GM23338 (cell line): Measurements from ENCODE around the gene CACNA2D2. TPM values are rescaled to one million over a fixed set of nuclear protein-coding genes. Genes with fewer than 3 reads are reported as not detected.

Experiments
- ATAC-seq: fragments of 200-7000 bp; cut with Tn5 transposase; 3 replicates; pipeline ENCODE4 v1.9.1; 2020
- DNase-seq: peaks from one replicate; pipeline ENCODE4 v3.0.0-alpha.2; 2015; ENCODE audit warnings: low spot score
- H2AFZ ChIP-seq: fragments of 200-600 bp; sonication (generic); 2 replicates; pipeline ENCODE4 v1.8.0; 2016; ENCODE audit warnings: antibody characterized with exemption, mild to moderate bottlenecking, moderate library complexity
- H3F3A ChIP-seq: fragments of 200-600 bp; sonication (generic); replicated peaks from 2 replicates; pipeline ENCODE4 v1.8.0; 2017; ENCODE audit warnings: antibody characterized with exemption, mixed run types, low read depth
- H3K27ac ChIP-seq: fragments of 200-600 bp; sonication (generic); 2 replicates; pipeline ENCODE4 v1.6.1; 2016; ENCODE audit warnings: low read depth
- H3K27me3 ChIP-seq: fragments of 200-600 bp; sonication (generic); 2 replicates; pipeline ENCODE4 v1.8.0; 2016; ENCODE audit warnings: mild to moderate bottlenecking, mixed run types, moderate library complexity; ENCODE audit not compliant: insufficient read depth
- H3K36me3 ChIP-seq: fragments of 200-600 bp; sonication (generic); 2 replicates; pipeline ENCODE4 v1.8.0; 2016; ENCODE audit warnings: mild to moderate bottlenecking; ENCODE audit not compliant: insufficient read depth
- H3K4me1 ChIP-seq: fragments of 200-600 bp; sonication (generic); 2 replicates; pipeline ENCODE4 v1.8.0; 2016; ENCODE audit warnings: mild to moderate bottlenecking, moderate library complexity; ENCODE audit not compliant: insufficient read depth
- H3K4me2 ChIP-seq: fragments of 200-600 bp; sonication (generic); 2 replicates; pipeline ENCODE4 v1.7.1; 2017; ENCODE audit warnings: mixed run types
- H3K4me3 ChIP-seq: fragments of 200-600 bp; sonication (generic); 2 replicates; pipeline ENCODE4 v1.6.1; 2016; ENCODE audit warnings: mixed run types
- H3K79me2 ChIP-seq: fragments of 200-600 bp; sonication (generic); replicated peaks from 2 replicates; pipeline ENCODE4 v1.8.0; 2017; ENCODE audit warnings: mild to moderate bottlenecking; ENCODE audit not compliant: insufficient read depth
- H3K9me2 ChIP-seq: fragments of 200-600 bp; sonication (generic); 2 replicates; pipeline ENCODE4 v1.8.0; 2017; ENCODE audit not compliant: insufficient read depth
- H4K20me1 ChIP-seq: fragments of 200-600 bp; sonication (generic); replicated peaks from 2 replicates; pipeline ENCODE4 v1.8.0; 2017; ENCODE audit warnings: mild to moderate bottlenecking; ENCODE audit not compliant: insufficient read depth
- H3K27ac Mint-ChIP-seq: 2 replicates; pipeline ENCODE4 v1.8.0; 2020; ENCODE audit warnings: inconsistent platforms, mild to moderate bottlenecking, moderate library complexity, mixed read lengths
- H3K27me3 Mint-ChIP-seq: 3 replicates; pipeline ENCODE4 v1.8.0; 2022; ENCODE audit warnings: low read depth, mild to moderate bottlenecking, moderate library complexity, mixed read lengths, inconsistent platforms; ENCODE audit not compliant: insufficient read depth, poor library complexity
- H3K36me3 Mint-ChIP-seq: 3 replicates; pipeline ENCODE4 v1.8.0; 2021; ENCODE audit warnings: low read depth, mild to moderate bottlenecking, inconsistent platforms, moderate library complexity, mixed read lengths
- H3K4me1 Mint-ChIP-seq: 3 replicates; pipeline ENCODE4 v1.8.0; 2020; ENCODE audit warnings: mild to moderate bottlenecking, inconsistent platforms, mixed read lengths
- H3K4me3 Mint-ChIP-seq: 3 replicates; pipeline ENCODE4 v1.8.0; 2021; ENCODE audit warnings: moderate library complexity, mild to moderate bottlenecking, inconsistent platforms, mixed read lengths
- H3K9me3 Mint-ChIP-seq: 3 replicates; pipeline ENCODE4 v1.8.0; 2020; ENCODE audit warnings: moderate library complexity, mild to moderate bottlenecking, inconsistent platforms, mixed read lengths
- CREB1 ChIP-seq: fragments of 250-450 bp; sonication (Bioruptor Pico); IDR thresholded peaks from 2 replicates; pipeline ENCODE4 v1.5.0; 2020; ENCODE audit warnings: low read depth, mild to moderate bottlenecking, moderate library complexity
- ETS1 ChIP-seq: IDR thresholded peaks from 2 replicates; pipeline ENCODE4 v1.6.1; 2016; ENCODE audit warnings: antibody characterized with exemption
- EZH2 ChIP-seq: fragments of 200-600 bp; sonication (generic); IDR thresholded peaks from one replicate; pipeline ENCODE4 v1.8.0; 2017; ENCODE audit warnings: antibody characterized with exemption, mild to moderate bottlenecking, low read depth; ENCODE audit not compliant: unreplicated experiment
- EZH2phosphoT487 ChIP-seq: fragments of 200-600 bp; sonication (generic); IDR thresholded peaks from one replicate; pipeline ENCODE4 v1.8.1; 2018; ENCODE audit warnings: antibody characterized with exemption; ENCODE audit not compliant: unreplicated experiment
- JUNB ChIP-seq: IDR thresholded peaks from one replicate; pipeline ENCODE4 v1.6.1; 2016; ENCODE audit warnings: antibody characterized with exemption; ENCODE audit not compliant: unreplicated experiment
- NANOG ChIP-seq: IDR thresholded peaks from 2 replicates; pipeline ENCODE4 v1.6.1; 2016; ENCODE audit warnings: antibody characterized with exemption, borderline replicate concordance
- POLR2AphosphoS5 ChIP-seq: IDR thresholded peaks from 2 replicates; pipeline ENCODE4 v1.6.1; 2016; ENCODE audit warnings: antibody characterized with exemption, low read depth
- STAT1 ChIP-seq: IDR thresholded peaks from one replicate; pipeline ENCODE4 v1.6.1; 2016; ENCODE audit warnings: antibody characterized with exemption; ENCODE audit not compliant: unreplicated experiment
- ZNF114 ChIP-seq: fragments of 250-450 bp; sonication (Bioruptor Pico); IDR thresholded peaks from 2 replicates; pipeline ENCODE4 v1.5.0; 2020; ENCODE audit warnings: mild to moderate bottlenecking, moderate library complexity
- ZNF331 ChIP-seq: fragments of 250-450 bp; sonication (Bioruptor Pico); IDR thresholded peaks from 2 replicates; pipeline ENCODE4 v1.5.0; 2020; ENCODE audit warnings: low read depth, mild to moderate bottlenecking, moderate library complexity
- polyA plus RNA-seq: library from polyadenylated mRNA; unstranded; fragments of >200 nt; fragmentation: Nextera tagmentation; extraction: Ambion mirVana; gene quantifications from 2 replicates; pipeline ENCODE4 v1.2.1, GENCODE V29; 2016
- total RNA-seq: library from RNA; depleted of rRNA; stranded (reverse); fragments of >200 nt; shearing (Covaris generic); gene quantifications from 2 replicates; pipeline ENCODE4 v1.2.3, GENCODE V29; 2014
- TF ChIP-seq, protein P1 (sequence below): IDR thresholded peaks from one replicate; pipeline ENCODE4 v1.6.1; 2018; ENCODE audit warnings: antibody characterized with exemption; ENCODE audit not compliant: unreplicated experiment

CACNA2D2 gene
- total and polyA plus RNA-seq, 2 experiments from 2014 or later: 4.7 to 11.4 TPM

DNA sequence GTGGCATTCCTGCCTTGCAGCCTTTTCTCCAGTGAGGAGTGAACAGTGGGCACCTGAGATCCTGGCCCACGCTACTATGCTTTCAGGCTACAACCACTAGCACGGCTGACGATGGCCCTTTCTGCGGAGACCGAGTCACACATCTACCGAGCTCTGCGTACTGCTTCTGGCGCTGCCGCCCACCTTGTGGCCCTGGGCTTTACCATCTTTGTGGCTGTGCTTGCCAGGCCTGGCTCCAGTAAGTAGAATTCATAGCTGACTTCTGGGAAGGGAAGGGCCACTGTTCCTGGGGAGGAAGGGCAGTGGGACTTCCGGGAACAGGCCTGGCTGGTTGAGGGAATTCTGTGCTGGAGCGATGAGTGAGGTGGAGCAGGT lies 152.1 kb downstream of the CACNA2D2 start (continued):
- TF ChIP-seq, protein P1, sequence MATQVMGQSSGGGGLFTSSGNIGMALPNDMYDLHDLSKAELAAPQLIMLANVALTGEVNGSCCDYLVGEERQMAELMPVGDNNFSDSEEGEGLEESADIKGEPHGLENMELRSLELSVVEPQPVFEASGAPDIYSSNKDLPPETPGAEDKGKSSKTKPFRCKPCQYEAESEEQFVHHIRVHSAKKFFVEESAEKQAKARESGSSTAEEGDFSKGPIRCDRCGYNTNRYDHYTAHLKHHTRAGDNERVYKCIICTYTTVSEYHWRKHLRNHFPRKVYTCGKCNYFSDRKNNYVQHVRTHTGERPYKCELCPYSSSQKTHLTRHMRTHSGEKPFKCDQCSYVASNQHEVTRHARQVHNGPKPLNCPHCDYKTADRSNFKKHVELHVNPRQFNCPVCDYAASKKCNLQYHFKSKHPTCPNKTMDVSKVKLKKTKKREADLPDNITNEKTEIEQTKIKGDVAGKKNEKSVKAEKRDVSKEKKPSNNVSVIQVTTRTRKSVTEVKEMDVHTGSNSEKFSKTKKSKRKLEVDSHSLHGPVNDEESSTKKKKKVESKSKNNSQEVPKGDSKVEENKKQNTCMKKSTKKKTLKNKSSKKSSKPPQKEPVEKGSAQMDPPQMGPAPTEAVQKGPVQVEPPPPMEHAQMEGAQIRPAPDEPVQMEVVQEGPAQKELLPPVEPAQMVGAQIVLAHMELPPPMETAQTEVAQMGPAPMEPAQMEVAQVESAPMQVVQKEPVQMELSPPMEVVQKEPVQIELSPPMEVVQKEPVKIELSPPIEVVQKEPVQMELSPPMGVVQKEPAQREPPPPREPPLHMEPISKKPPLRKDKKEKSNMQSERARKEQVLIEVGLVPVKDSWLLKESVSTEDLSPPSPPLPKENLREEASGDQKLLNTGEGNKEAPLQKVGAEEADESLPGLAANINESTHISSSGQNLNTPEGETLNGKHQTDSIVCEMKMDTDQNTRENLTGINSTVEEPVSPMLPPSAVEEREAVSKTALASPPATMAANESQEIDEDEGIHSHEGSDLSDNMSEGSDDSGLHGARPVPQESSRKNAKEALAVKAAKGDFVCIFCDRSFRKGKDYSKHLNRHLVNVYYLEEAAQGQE: no peak
- no peak for TF ChIP-seq ETS1
- no peak for TF ChIP-seq JUNB
- TF ChIP-seq CREB1: no peak
- TF ChIP-seq POLR2AphosphoS5: no peak
- no peak for TF ChIP-seq ZNF331
- TF ChIP-seq STAT1: no peak
- TF ChIP-seq EZH2: no peak
- no peak for TF ChIP-seq ZNF114

DNA sequence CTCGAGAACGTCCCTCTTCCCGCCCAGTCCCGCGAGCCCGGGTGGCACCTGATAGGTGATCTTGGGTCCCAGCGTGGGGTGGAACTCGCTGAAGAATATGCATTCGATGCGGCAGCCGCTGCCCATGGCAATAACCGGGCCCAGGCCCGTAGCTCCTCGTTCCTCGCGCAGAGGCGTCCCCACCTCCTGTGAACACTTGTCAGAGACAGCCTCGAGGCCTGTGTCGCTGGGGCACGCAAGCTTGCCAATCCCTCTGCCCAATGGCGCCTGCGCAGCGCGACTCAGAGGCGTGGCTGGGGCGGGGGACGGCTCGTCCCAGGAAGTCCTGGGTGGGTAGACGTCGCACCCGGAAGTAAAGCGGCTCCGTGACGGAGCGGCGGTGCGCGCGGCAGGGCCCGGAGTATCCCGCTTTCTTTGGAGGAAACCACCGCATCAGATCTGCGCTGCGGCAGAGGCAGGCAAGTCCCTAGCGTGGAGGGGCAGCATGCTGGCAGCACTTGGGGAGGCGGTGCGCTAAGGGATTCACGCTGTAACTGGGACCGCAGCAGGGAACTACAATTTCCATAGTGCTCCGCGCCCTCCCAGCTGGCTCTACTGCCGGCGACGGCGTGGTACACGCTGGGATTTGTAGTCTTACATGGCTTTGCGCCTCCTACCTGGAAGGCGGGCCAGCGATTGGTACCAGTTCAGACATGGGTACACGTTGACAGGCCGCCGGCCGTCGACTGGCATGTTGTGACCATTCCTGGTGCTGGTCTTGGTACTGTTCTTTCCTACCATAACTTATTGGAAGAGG lies 152.7 kb downstream of the CACNA2D2 start, which contains the start of the genes CYB561D2 and NPRL2:
CYB561D2 (plus strand) TSS at position 336 of the 796 bp plus-strand sequence. CDS start 572 bp downstream, outside the sequence.
NPRL2 (minus strand) TSS at position 249 of the 796 bp plus-strand sequence; CDS start at position 126, 123 bp downstream.
- Histone ChIP-seq H4K20me1 (peaks cover 3% of the 10 kb centered on the region; the same call in 1 of the 2 replicates), H3K79me2 (no peaks in the 10 kb centered on the region), H2AFZ (peak within 1 kb of the TSS; percentile 98), H3K4me1 (peaks cover 3% of the 10 kb centered on the region; the same call in 1 of the 2 replicates), H3F3A (0 out of 2 replicates have a peak, but pooled peaks cover 8% of the 10 kb centered on the region), H3K4me3 (peak within 1 kb of the TSS; percentile 67), H3K27me3 (peaks cover 12% of the 10 kb centered on the region; the same call in 1 of the 2 replicates), H3K9me2 (no peaks in the 10 kb centered on the region), H3K4me2 (peak within 1 kb of the TSS; percentile 99), H3K27ac (no peak within 1 kb of the TSS), H3K36me3 (no peaks in the 10 kb centered on the region)
- ATAC-seq: peak; percentile 92
- peak within 1 kb of the TSS; percentile 93 for H3K27ac Mint-ChIP-seq
- TF ChIP-seq, protein P1: no peak
- no peak for TF ChIP-seq JUNB
- TF ChIP-seq ZNF331: no peak
- TF ChIP-seq ETS1: peak; percentile 100
- TF ChIP-seq STAT1: no peak
- no peak for TF ChIP-seq EZH2phosphoT487
- TF ChIP-seq NANOG: no peak
- peak; percentile 95 for TF ChIP-seq POLR2AphosphoS5
- peak; percentile 81 for TF ChIP-seq CREB1
- H3K4me3 Mint-ChIP-seq: peak within 1 kb of the TSS; percentile 95
- peaks cover 13% of the 10 kb centered on the region for H3K27me3 Mint-ChIP-seq
- DNase-seq: peak; percentile 95
- peaks cover 12% of the 10 kb centered on the region for H3K36me3 Mint-ChIP-seq
- peaks cover 16% of the 10 kb centered on the region for H3K4me1 Mint-ChIP-seq
- no peaks in the 10 kb centered on the region for H3K9me3 Mint-ChIP-seq
